Kidney (tissue), 14 donors: ENCODE results near the gene ZGPAT. TPM values are rescaled to one million over a fixed set of nuclear protein-coding genes. Genes with fewer than 3 reads are reported as not detected.

Experiments used
- DNase-seq, 5 donors: peaks; one replicate each; pipeline ENCODE4 v3.0.0-alpha.2; 2013 to 2020
- FAIRE-seq: peaks from 2 replicates; lab custom pipeline; 2012; peaks lifted over from hg19 to GRCh38; lab: Jason Lieb, UNC
- H3K27ac ChIP-seq, 2 donors: one replicate each; pipeline ENCODE4 v1.7.0; 2013; ENCODE audit warnings: low read depth in 2 of 2, low read length in 2 of 2, inconsistent platforms in 1 of 2
- H3K27me3 ChIP-seq: one replicate; pipeline ENCODE4 v1.7.1; 2013; ENCODE audit warnings: low read length, inconsistent platforms; ENCODE audit not compliant: control insufficient read depth, insufficient read depth
- H3K36me3 ChIP-seq, 3 donors: one replicate each; pipeline versions ENCODE4 v1.7.0 to v1.7.1; 2013; ENCODE audit warnings: low read length in 3 of 3, control low read depth in 1 of 3, inconsistent platforms in 1 of 3; ENCODE audit not compliant: insufficient read depth in 3 of 3, control insufficient read depth in 2 of 3
- H3K4me1 ChIP-seq, 3 donors: one replicate each; pipeline versions ENCODE4 v1.7.0 to v1.7.1; 2013; ENCODE audit warnings: low read length in 3 of 3, inconsistent platforms in 1 of 3, low read depth in 1 of 3; ENCODE audit not compliant: control insufficient read depth in 2 of 3, insufficient read depth in 2 of 3
- H3K4me3 ChIP-seq, 3 donors: one replicate each; pipeline versions ENCODE4 v1.7.0 to v1.8.1; 2013; ENCODE audit warnings: low read length in 3 of 3, control low read depth in 1 of 3, inconsistent platforms in 1 of 3
- H3K9ac ChIP-seq, 3 donors: one replicate each; pipeline versions ENCODE4 v1.7.0 to v1.7.1; 2013; ENCODE audit warnings: low read length in 3 of 3, control low read depth in 1 of 3, inconsistent platforms in 1 of 3
- H3K9me3 ChIP-seq, 3 donors: one replicate each; pipeline versions ENCODE4 v1.7.0 to v1.7.1; 2013; ENCODE audit warnings: low read length in 3 of 3, control low read depth in 1 of 3, inconsistent platforms in 1 of 3; ENCODE audit not compliant: control insufficient read depth in 2 of 3, insufficient read depth in 1 of 3
- CTCF ChIP-seq: IDR thresholded peaks from 3 replicates; pipeline ENCODE4 v1.5.1; 2012; ENCODE audit warnings: mild to moderate bottlenecking, moderate library complexity, borderline replicate concordance; ENCODE audit not compliant: insufficient read depth; ENCODE audit errors: extremely low read depth
- intact Hi-C: fragments of 100-400 bp; cut with DNase I; formaldehyde crosslinking; loops from one replicate; pipeline ENCODE4 v1.11.1; 2022
- polyA plus RNA-seq: library from polyadenylated mRNA; stranded (reverse); fragments of 350-450 nt; fragmentation: Illumina TruSeq; extraction: RNeasy Lipid Tissue Mini Kit (QIAGEN cat#74804); gene quantifications from one replicate; pipeline ENCODE4 v1.2.3, GENCODE V29; 2014; ENCODE audit warnings: low read depth, low replicate concordance; ENCODE audit not compliant: insufficient read depth
- total RNA-seq: library from RNA; stranded (reverse); fragmentation: NEBNext Ultra II Directional; extraction: Animal tissue kit (Norgen Biotek cat#: 25700); gene quantifications from one replicate; pipeline ENCODE4 v1.2.1, GENCODE V29; 2021
- donor health status: control.
- donor health status: control.
- donor health status: control.
- donor health status: control.
- donor health status: control.
- donor health status: DM: yes; HTN: yes; CAD: no.
- donor health status: Normal renal cell carcinoma (clear cell type).

ZGPAT gene
- total and polyA plus RNA-seq, 2 donors from 2014 or later, result 30.5 to 39.6 TPM

GRCh38 chr20:63690003-63690897 is 17.6 kb upstream of the ZGPAT start:
- Histone ChIP-seq H3K36me3 (no peaks in the 10 kb centered on the region), H3K4me3 (no peak overlapping the region), H3K27ac (no peak overlapping the region), H3K27me3 (no peaks in the 10 kb centered on the region), H3K9ac (no peak overlapping the region), H3K4me1 (peaks cover 0 to 21% (median 5%) of the 10 kb centered on the region in 3 donors), H3K9me3 (no peaks in the 10 kb centered on the region)
- peak in 1 of 5 donors; percentile 77 for DNase-seq
- TF ChIP-seq CTCF, result no peak
- no peak for FAIRE-seq
- intact Hi-C loops, result no loop called here

- no peak overlapping the region for H3K27ac ChIP-seq
- intact Hi-C loops, result no loop called here
- no peak for TF ChIP-seq CTCF
- no peaks in the 10 kb centered on the region for H3K36me3 ChIP-seq
- H3K27me3 ChIP-seq, result no peaks in the 10 kb centered on the region
- no peak overlapping the region for H3K4me3 ChIP-seq
- H3K9me3 ChIP-seq, result no peaks in the 10 kb centered on the region
- H3K4me1 ChIP-seq, result peaks cover 0 to 15% (median 5%) of the 10 kb centered on the region in 3 donors
- H3K9ac ChIP-seq, result no peak overlapping the region
- FAIRE-seq, result no peak
- peak in 1 of 5 donors; percentile 78 for DNase-seq
Observed at GRCh38 chr20:63690898-63691710, 16.7 kb upstream of the ZGPAT start.

GRCh38 chr20:63691711-63692435 is 16.0 kb upstream of the ZGPAT start:
- peaks cover 0 to 13% (median 0%) of the 10 kb centered on the region in 3 donors for H3K4me1 ChIP-seq
- intact Hi-C loops, result no loop called here
- no peak for TF ChIP-seq CTCF
- no peaks in the 10 kb centered on the region for H3K9me3 ChIP-seq
- DNase-seq (peak in 1 of 5 donors; percentile 82), FAIRE-seq (no peak)
- no peaks in the 10 kb centered on the region for H3K36me3 ChIP-seq
- H3K27ac ChIP-seq, result no peak overlapping the region
- H3K27me3 ChIP-seq, result no peaks in the 10 kb centered on the region
- H3K9ac ChIP-seq, result no peak overlapping the region
- no peak overlapping the region for H3K4me3 ChIP-seq
